Measurements from ENCODE around the gene PYCR2.
"Not testable (repeated sequence)": the region's sequence is repeated elsewhere in the genome, so short reads cannot be mapped to it uniquely, and the experiment has no call there.

The PYCR2 gene

DNA sequence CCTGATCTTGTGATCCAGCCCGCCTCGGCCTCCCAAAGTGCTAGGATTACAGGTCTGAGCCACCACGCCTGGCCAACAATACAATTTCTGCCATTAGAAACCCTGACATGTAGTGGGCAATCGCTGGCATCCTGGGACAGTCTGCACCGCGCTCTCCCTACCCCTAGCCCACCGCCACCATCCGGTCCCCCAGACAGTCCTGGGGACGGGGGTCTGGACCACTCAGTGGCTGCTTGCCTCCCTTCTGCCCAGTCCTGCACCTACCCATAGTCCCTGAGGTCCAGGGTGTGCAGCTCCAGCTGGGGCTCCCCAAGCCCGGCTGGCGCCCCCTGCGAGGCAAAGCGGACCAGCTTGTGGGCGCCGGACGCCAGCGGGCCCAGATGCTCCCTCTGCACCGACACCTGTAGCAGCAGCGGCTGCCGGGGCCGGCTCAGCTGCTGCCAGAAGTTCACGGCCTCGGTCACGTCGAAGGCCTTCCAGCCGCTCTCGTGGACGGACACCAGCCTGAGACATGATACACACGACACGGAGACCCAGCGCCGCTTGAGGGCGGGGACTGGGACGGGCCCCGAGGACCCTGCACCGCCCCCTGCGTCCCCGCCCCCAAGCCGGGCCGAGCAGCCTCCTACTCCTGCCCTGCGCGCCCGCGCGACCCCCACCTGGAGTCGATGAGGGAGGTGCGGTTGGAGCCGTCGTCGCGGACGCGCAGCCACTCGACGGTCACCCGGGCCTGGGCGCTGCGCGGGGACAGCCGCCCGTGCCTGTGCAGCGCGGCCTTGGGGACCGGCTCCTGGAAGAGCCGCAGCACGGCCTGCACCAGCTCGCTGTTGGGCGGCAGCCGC, 15.3 kb upstream of the PYCR2 start:
- H3K4me3 ChIP-seq (replicated peaks; ENCODE audit: insufficient read depth, low read length); DNase-seq (ENCODE audit: low read depth in 1 of 2, low spot score in 1 of 2); H3K27me3 ChIP-seq (ENCODE audit: insufficient read depth, poor library complexity, severe bottlenecking); H3K27ac ChIP-seq (replicated peaks): not testable (repeated sequence)

DNA sequence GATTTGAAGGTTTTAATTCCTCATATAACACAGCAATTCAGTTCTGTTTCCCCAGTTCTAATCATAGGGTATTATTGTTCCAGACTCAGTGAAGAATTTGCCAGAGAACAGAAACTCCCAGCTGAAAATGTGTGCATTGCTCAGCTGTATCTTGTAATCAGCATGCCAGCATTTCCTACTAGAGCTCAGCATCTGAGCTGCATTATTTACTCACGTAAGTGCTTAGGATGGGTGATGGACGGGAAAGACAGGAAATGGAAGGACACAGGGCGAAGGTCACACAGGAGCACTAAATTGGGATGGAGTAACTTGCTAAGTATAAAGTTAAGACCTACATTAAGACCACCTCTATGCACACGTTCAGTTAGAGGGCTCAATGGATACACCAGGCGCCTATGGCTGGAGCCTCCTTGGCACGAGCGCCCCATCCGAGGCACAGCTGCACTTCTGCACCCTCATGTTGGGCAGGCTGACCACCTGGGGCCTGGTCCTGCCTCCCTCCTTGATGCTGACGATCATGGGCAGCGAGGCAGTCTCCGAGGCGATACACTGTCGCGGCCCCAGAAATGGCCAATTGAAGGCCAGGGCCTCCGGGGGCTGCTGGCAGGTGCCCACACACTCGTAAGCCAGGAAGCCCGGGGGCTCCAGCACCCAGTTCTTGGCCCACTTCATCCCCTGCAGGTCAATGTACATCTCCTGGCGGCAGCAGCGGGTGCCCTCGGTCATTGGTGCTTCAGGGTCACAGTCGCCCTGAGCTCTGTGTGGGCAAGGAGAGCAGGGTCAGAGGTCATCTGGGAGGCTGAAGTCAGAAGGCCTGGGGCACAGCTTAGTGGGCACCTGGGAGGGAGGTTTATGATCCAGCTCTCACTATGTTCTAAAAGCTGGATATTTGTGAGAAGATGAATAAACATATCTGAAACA, 13.3 kb upstream of the PYCR2 start:
- DNase-seq (ENCODE audit: low read depth in 1 of 2, low spot score in 1 of 2), result no peak
- H3K27me3 ChIP-seq (ENCODE audit: insufficient read depth, poor library complexity, severe bottlenecking), result no peaks in the 10 kb centered on the region
- TF ChIP-seq, protein P1, sequence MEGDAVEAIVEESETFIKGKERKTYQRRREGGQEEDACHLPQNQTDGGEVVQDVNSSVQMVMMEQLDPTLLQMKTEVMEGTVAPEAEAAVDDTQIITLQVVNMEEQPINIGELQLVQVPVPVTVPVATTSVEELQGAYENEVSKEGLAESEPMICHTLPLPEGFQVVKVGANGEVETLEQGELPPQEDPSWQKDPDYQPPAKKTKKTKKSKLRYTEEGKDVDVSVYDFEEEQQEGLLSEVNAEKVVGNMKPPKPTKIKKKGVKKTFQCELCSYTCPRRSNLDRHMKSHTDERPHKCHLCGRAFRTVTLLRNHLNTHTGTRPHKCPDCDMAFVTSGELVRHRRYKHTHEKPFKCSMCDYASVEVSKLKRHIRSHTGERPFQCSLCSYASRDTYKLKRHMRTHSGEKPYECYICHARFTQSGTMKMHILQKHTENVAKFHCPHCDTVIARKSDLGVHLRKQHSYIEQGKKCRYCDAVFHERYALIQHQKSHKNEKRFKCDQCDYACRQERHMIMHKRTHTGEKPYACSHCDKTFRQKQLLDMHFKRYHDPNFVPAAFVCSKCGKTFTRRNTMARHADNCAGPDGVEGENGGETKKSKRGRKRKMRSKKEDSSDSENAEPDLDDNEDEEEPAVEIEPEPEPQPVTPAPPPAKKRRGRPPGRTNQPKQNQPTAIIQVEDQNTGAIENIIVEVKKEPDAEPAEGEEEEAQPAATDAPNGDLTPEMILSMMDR (IDR thresholded peaks at IDR 0.05; ENCODE audit: insufficient read depth, low read length), result no peak
- TF ChIP-seq POLR2AphosphoS5 (IDR thresholded peaks at IDR 0.05; ENCODE audit: low read depth) (no peak), GABPA (IDR thresholded peaks at IDR 0.05; ENCODE audit: low read depth) (no peak), SPI1 (IDR thresholded peaks at IDR 0.05; ENCODE audit: borderline replicate concordance, low read depth) (no peak)
- TF ChIP-seq, protein P2, sequence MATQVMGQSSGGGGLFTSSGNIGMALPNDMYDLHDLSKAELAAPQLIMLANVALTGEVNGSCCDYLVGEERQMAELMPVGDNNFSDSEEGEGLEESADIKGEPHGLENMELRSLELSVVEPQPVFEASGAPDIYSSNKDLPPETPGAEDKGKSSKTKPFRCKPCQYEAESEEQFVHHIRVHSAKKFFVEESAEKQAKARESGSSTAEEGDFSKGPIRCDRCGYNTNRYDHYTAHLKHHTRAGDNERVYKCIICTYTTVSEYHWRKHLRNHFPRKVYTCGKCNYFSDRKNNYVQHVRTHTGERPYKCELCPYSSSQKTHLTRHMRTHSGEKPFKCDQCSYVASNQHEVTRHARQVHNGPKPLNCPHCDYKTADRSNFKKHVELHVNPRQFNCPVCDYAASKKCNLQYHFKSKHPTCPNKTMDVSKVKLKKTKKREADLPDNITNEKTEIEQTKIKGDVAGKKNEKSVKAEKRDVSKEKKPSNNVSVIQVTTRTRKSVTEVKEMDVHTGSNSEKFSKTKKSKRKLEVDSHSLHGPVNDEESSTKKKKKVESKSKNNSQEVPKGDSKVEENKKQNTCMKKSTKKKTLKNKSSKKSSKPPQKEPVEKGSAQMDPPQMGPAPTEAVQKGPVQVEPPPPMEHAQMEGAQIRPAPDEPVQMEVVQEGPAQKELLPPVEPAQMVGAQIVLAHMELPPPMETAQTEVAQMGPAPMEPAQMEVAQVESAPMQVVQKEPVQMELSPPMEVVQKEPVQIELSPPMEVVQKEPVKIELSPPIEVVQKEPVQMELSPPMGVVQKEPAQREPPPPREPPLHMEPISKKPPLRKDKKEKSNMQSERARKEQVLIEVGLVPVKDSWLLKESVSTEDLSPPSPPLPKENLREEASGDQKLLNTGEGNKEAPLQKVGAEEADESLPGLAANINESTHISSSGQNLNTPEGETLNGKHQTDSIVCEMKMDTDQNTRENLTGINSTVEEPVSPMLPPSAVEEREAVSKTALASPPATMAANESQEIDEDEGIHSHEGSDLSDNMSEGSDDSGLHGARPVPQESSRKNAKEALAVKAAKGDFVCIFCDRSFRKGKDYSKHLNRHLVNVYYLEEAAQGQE (IDR thresholded peaks at IDR 0.05; ENCODE audit: insufficient replicate concordance, low read depth), result no peak
- H3K27ac ChIP-seq (replicated peaks), result no peak overlapping the region
- no peak overlapping the region for H3K4me3 ChIP-seq (replicated peaks; ENCODE audit: insufficient read depth, low read length)

DNA sequence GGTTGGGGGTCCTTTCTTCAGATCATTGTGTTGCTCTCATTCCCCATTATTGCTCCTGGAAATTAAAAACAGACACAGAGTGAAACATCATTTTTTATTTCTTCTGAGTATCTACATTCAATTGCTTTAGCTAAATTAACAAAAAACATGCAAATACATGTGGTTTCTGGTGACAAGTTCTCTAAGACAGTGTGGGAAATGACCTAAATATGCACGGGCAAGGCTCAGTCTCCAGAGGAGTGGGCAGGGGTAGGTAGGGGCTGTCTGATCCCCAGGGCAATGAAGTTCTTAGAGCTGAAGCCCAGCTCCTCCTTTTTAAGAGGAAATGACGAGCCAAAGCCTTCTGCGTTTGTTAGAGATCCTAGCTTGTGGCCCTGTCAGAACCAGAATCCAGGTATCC, 12.5 kb upstream of the PYCR2 start:
- DNase-seq (ENCODE audit: low read depth in 1 of 2, low spot score in 1 of 2), result no peak
- H3K27me3 ChIP-seq (ENCODE audit: insufficient read depth, poor library complexity, severe bottlenecking), result no peaks in the 10 kb centered on the region
- TF ChIP-seq, protein P2 (IDR thresholded peaks at IDR 0.05; ENCODE audit: insufficient replicate concordance, low read depth), result no peak
- no peak for TF ChIP-seq SPI1 (IDR thresholded peaks at IDR 0.05; ENCODE audit: borderline replicate concordance, low read depth)
- no peak for TF ChIP-seq GABPA (IDR thresholded peaks at IDR 0.05; ENCODE audit: low read depth)
- TF ChIP-seq, protein P1 (IDR thresholded peaks at IDR 0.05; ENCODE audit: insufficient read depth, low read length), result no peak
- H3K27ac ChIP-seq (replicated peaks), result no peak overlapping the region
- no peak overlapping the region for H3K4me3 ChIP-seq (replicated peaks; ENCODE audit: insufficient read depth, low read length)

DNA sequence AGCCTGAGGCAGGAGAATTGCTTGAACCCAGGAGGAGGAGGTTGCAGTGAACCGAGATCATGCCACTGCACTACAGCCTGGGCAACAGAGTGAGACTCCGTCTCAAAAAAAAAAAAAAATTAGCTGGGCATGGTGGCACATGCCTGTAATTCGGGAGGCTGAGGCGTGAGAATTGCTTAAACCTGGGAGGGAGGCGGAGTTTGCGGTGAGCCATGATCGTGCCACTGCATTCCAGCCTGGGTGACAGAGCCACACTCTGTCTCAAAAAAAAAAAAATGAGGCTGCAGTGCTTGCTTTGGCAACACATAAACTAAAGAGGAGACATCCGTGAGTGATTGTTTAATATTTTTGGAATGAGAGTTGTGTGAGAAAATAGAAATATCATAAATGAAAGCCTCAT, 12.0 kb upstream of the PYCR2 start:
- H3K27me3 ChIP-seq (ENCODE audit: insufficient read depth, poor library complexity, severe bottlenecking); H3K4me3 ChIP-seq (replicated peaks; ENCODE audit: insufficient read depth, low read length); DNase-seq (ENCODE audit: low read depth in 1 of 2, low spot score in 1 of 2); H3K27ac ChIP-seq (replicated peaks): not testable (repeated sequence)
